NB4 (cell line): ENCODE measurements around the gene KCTD17.

Source experiments
- DNase-seq: peaks from one replicate; pipeline ENCODE4 v3.0.0; 2010; ENCODE audit warnings: low read depth
- H3K4me3 ChIP-seq: one replicate; pipeline ENCODE4 v1.5.1; 2011; ENCODE audit warnings: mild to moderate bottlenecking, low read depth, low read length, moderate library complexity
- MAX ChIP-seq: IDR thresholded peaks from 2 replicates; pipeline ENCODE4 v1.6.1; 2011; ENCODE audit warnings: low read depth, low read length
- MYC ChIP-seq: IDR thresholded peaks from 2 replicates; pipeline ENCODE4 v1.6.1; 2011; ENCODE audit warnings: low read depth, low read length
- POLR2A ChIP-seq: IDR thresholded peaks from 2 replicates; pipeline ENCODE4 v1.6.1; 2011; ENCODE audit warnings: mild to moderate bottlenecking; ENCODE audit not compliant: insufficient read length; ENCODE audit errors: extremely low read depth
- TF ChIP-seq, protein P1 (sequence below): IDR thresholded peaks from one replicate; pipeline ENCODE4 v1.5.1; 2012; ENCODE audit warnings: low read depth, low read length

The KCTD17 gene

GRCh38 chr22:37051391-37052385, at the start of gene KCTD17:
Gene KCTD17 (plus strand): TSS chr22:37051742. CDS start chr22:37051761, 19 bp downstream.
- TF ChIP-seq POLR2A: no peak
- TF ChIP-seq MAX: no peak
- TF ChIP-seq MYC: no peak
- TF ChIP-seq, protein P1, sequence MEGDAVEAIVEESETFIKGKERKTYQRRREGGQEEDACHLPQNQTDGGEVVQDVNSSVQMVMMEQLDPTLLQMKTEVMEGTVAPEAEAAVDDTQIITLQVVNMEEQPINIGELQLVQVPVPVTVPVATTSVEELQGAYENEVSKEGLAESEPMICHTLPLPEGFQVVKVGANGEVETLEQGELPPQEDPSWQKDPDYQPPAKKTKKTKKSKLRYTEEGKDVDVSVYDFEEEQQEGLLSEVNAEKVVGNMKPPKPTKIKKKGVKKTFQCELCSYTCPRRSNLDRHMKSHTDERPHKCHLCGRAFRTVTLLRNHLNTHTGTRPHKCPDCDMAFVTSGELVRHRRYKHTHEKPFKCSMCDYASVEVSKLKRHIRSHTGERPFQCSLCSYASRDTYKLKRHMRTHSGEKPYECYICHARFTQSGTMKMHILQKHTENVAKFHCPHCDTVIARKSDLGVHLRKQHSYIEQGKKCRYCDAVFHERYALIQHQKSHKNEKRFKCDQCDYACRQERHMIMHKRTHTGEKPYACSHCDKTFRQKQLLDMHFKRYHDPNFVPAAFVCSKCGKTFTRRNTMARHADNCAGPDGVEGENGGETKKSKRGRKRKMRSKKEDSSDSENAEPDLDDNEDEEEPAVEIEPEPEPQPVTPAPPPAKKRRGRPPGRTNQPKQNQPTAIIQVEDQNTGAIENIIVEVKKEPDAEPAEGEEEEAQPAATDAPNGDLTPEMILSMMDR: no peak
- H3K4me3 ChIP-seq: no peak within 1 kb of the TSS
- DNase-seq: peak; percentile 48

- no peak for DNase-seq
- no peak overlapping the region for H3K4me3 ChIP-seq
- TF ChIP-seq POLR2A (no peak), MAX (no peak), MYC (no peak)
- TF ChIP-seq, protein P1: no peak
These were observed 49.7 kb upstream of the KCTD17 start for GRCh38 chr22:37001826-37002225.

DNA sequence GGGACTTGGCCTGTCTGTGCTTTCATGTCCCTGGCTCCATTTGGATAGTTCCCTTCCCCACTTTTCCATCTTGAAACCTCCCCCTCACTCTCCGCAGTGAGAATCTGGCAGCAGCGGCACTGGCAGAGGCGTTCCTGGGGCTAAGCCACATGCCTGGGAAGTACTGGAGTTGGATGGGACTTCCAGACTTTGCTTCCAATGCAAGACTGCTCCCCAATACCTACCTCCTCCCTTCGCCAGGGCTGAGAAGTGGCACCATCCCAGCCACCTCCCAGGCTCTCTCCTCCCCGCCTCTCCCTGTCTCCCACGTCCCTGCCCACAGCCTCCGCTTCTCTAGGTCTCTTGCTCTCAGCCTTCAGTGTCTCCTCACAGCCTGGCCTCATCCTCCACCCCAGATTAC, 48.9 kb upstream of the KCTD17 start:
- no peak for DNase-seq
- TF ChIP-seq MAX (no peak), MYC (no peak), POLR2A (no peak)
- TF ChIP-seq, protein P1: no peak
- H3K4me3 ChIP-seq: no peak overlapping the region

- DNase-seq: no peak
- TF ChIP-seq MAX (no peak), POLR2A (no peak), MYC (no peak)
- TF ChIP-seq, protein P1: no peak
- H3K4me3 ChIP-seq: no peak overlapping the region
These were observed 43.9 kb upstream of the KCTD17 start for GRCh38 chr22:37007651-37008050.

- no peak for DNase-seq
- no peak overlapping the region for H3K4me3 ChIP-seq
- TF ChIP-seq, protein P1: no peak
- TF ChIP-seq MAX (no peak), POLR2A (no peak), MYC (no peak)
These were observed 43.2 kb upstream of the KCTD17 start for GRCh38 chr22:37008365-37008764.
